ENCODE results near the gene TMEM141.

Gene TMEM141

GRCh38 chr9:136790640-136791515 lies at the start of gene TMEM141:
Gene TMEM141 (plus strand): TSS chr9:136791344. CDS start chr9:136791371, 27 bp downstream.
- Histone ChIP-seq H3K4me1 (ENCODE audit: control insufficient read depth, insufficient read depth, low read length) (peaks cover 46% of the 10 kb centered on the region), H3K36me3 (ENCODE audit: control insufficient read depth, insufficient read depth, low read length) (no peaks in the 10 kb centered on the region), H3K9ac (ENCODE audit: low read length) (peak within 1 kb of the TSS; percentile 93), H3K27me3 (ENCODE audit: control insufficient read depth, insufficient read depth, low read length) (peaks cover under 1% of the 10 kb centered on the region), H3K4me3 (ENCODE audit: low read length) (peak within 1 kb of the TSS; percentile 82), H3K9me3 (ENCODE audit: control insufficient read depth, low read length) (no peaks in the 10 kb centered on the region)

GRCh38 chr9:136741883-136742571 lies 49.1 kb upstream of the TMEM141 start:
- Histone ChIP-seq H3K27me3 (ENCODE audit: control insufficient read depth, insufficient read depth, low read length) (peaks cover 40% of the 10 kb centered on the region), H3K4me1 (ENCODE audit: control insufficient read depth, insufficient read depth, low read length) (peaks cover 12% of the 10 kb centered on the region), H3K36me3 (ENCODE audit: control insufficient read depth, insufficient read depth, low read length) (no peaks in the 10 kb centered on the region), H3K9me3 (ENCODE audit: control insufficient read depth, low read length) (no peaks in the 10 kb centered on the region), H3K9ac (ENCODE audit: low read length) (no peak overlapping the region), H3K4me3 (ENCODE audit: low read length) (no peak overlapping the region)

GRCh38 chr9:136742591-136743391 lies 48.4 kb upstream of the TMEM141 start, which contains the start of gene LCN10:
Gene LCN10 (minus strand): TSS chr9:136742940. CDS start chr9:136742903, 37 bp downstream.
- Histone ChIP-seq H3K27me3 (ENCODE audit: control insufficient read depth, insufficient read depth, low read length) (peaks cover 40% of the 10 kb centered on the region), H3K4me1 (ENCODE audit: control insufficient read depth, insufficient read depth, low read length) (peaks cover 12% of the 10 kb centered on the region), H3K9ac (ENCODE audit: low read length) (no peak within 1 kb of the TSS), H3K4me3 (ENCODE audit: low read length) (no peak within 1 kb of the TSS), H3K9me3 (ENCODE audit: control insufficient read depth, low read length) (no peaks in the 10 kb centered on the region), H3K36me3 (ENCODE audit: control insufficient read depth, insufficient read depth, low read length) (no peaks in the 10 kb centered on the region)

GRCh38 chr9:136743639-136744211 lies 47.4 kb upstream of the TMEM141 start:
- H3K9ac ChIP-seq (ENCODE audit: low read length) = no peak overlapping the region
- no peaks in the 10 kb centered on the region for H3K9me3 ChIP-seq (ENCODE audit: control insufficient read depth, low read length)
- peaks cover 40% of the 10 kb centered on the region for H3K27me3 ChIP-seq (ENCODE audit: control insufficient read depth, insufficient read depth, low read length)
- H3K4me3 ChIP-seq (ENCODE audit: low read length) = no peak overlapping the region
- H3K4me1 ChIP-seq (ENCODE audit: control insufficient read depth, insufficient read depth, low read length) = peaks cover 12% of the 10 kb centered on the region
- H3K36me3 ChIP-seq (ENCODE audit: control insufficient read depth, insufficient read depth, low read length) = no peaks in the 10 kb centered on the region

- Histone ChIP-seq H3K36me3 (ENCODE audit: control insufficient read depth, insufficient read depth, low read length) (no peaks in the 10 kb centered on the region), H3K4me1 (ENCODE audit: control insufficient read depth, insufficient read depth, low read length) (peaks cover 12% of the 10 kb centered on the region), H3K9me3 (ENCODE audit: control insufficient read depth, low read length) (no peaks in the 10 kb centered on the region), H3K4me3 (ENCODE audit: low read length) (no peak overlapping the region), H3K27me3 (ENCODE audit: control insufficient read depth, insufficient read depth, low read length) (peaks cover 40% of the 10 kb centered on the region), H3K9ac (ENCODE audit: low read length) (no peak overlapping the region)
These were observed 46.4 kb upstream of the TMEM141 start for GRCh38 chr9:136744773-136745172.

GRCh38 chr9:136745389-136746154 lies 45.6 kb upstream of the TMEM141 start:
- Histone ChIP-seq H3K4me1 (ENCODE audit: control insufficient read depth, insufficient read depth, low read length) (peaks cover 12% of the 10 kb centered on the region), H3K27me3 (ENCODE audit: control insufficient read depth, insufficient read depth, low read length) (peaks cover 32% of the 10 kb centered on the region), H3K9ac (ENCODE audit: low read length) (no peak overlapping the region), H3K36me3 (ENCODE audit: control insufficient read depth, insufficient read depth, low read length) (no peaks in the 10 kb centered on the region), H3K4me3 (ENCODE audit: low read length) (no peak overlapping the region), H3K9me3 (ENCODE audit: control insufficient read depth, low read length) (no peaks in the 10 kb centered on the region)

DNA sequence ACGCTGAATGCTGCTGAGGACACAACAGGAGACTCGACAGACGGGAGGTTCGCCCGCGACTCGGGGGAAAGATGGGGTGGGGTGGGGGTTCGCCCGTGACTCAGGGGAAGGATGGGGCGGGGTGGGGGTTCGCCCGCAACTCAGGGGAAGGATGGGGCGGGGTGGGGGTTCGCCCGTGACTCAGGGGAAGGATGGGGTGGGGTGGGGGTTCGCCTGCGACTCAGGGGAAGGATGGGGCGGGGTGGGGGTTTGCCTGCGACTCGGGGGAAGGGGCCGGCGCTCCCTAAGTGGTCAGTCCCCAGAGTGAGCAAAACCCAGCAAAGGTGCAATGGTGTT lies 45.0 kb upstream of the TMEM141 start:
- peaks cover 27% of the 10 kb centered on the region for H3K27me3 ChIP-seq (ENCODE audit: control insufficient read depth, insufficient read depth, low read length)
- H3K4me1 ChIP-seq (ENCODE audit: control insufficient read depth, insufficient read depth, low read length) = peaks cover 12% of the 10 kb centered on the region
- no peaks in the 10 kb centered on the region for H3K36me3 ChIP-seq (ENCODE audit: control insufficient read depth, insufficient read depth, low read length)
- no peak overlapping the region for H3K9ac ChIP-seq (ENCODE audit: low read length)
- no peaks in the 10 kb centered on the region for H3K9me3 ChIP-seq (ENCODE audit: control insufficient read depth, low read length)
- H3K4me3 ChIP-seq (ENCODE audit: low read length) = no peak overlapping the region

DNA sequence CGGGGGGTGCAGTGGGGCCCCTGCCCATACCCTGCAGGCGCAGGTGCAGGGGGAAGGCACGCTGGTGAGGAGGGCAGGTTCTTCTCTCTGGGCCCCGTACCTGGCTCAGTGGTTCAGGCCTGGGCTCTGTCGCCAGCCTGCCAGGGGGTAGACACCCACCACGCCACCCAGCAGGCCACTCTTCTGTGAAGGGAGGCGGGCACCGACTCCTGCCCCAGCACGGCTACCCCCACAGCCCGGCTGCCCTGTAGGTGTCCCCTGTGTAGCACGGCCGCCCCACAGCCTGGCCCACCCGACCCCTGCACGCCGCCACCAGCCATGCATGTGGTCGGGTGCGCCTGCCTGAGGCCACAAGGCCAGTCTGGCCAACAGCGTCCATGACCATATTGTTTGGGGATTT lies 44.5 kb upstream of the TMEM141 start:
- Histone ChIP-seq H3K36me3 (ENCODE audit: control insufficient read depth, insufficient read depth, low read length) (no peaks in the 10 kb centered on the region), H3K27me3 (ENCODE audit: control insufficient read depth, insufficient read depth, low read length) (peaks cover 22% of the 10 kb centered on the region), H3K9me3 (ENCODE audit: control insufficient read depth, low read length) (no peaks in the 10 kb centered on the region), H3K4me3 (ENCODE audit: low read length) (no peak overlapping the region), H3K4me1 (ENCODE audit: control insufficient read depth, insufficient read depth, low read length) (peaks cover 7% of the 10 kb centered on the region), H3K9ac (ENCODE audit: low read length) (no peak overlapping the region)

DNA sequence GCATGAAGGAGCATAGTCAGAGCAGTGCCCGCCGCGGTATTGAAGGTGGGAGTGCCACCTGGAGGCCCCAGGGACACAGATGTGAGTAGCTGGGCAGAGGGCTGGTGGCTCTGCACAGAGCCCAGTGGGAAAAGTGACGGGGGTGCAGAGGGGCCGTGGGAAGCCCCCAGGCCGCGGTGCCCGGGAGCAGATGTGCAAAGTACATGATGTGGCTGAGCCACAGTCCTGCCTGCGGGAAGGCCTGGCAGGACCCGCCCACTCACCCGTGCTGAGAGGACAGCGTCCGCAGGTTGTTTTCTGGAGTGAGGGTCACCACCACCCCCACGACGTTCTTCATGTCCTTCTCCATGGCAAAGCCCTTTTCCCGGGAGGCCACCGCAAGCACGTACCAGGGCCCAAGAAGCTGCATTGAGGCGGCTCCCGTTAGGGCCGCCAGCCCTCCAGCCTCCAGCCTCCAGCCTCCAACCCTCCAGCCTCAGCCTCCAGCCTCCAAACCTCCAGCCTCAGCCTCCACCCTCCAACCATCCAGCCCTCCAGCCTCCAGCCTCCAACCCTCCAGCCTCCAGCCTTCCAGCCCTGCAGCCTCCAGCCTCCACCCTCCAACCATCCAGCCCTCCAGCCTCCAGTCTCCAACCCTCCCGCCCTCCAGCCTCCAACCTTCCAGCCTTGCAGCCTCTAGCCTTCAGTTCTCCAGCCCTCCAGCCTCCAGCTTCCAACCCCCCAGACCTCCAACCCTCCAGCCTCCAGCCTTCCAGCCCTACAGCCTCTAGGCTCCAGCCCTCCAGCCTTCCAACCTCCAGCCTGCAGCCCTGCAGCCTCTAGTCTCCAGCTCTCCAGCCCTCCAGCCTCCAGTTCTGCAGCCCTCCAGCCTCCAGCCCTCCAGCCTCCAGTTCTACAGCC lies 43.7 kb upstream of the TMEM141 start:
- no peaks in the 10 kb centered on the region for H3K9me3 ChIP-seq (ENCODE audit: control insufficient read depth, low read length)
- no peak overlapping the region for H3K9ac ChIP-seq (ENCODE audit: low read length)
- no peaks in the 10 kb centered on the region for H3K36me3 ChIP-seq (ENCODE audit: control insufficient read depth, insufficient read depth, low read length)
- H3K27me3 ChIP-seq (ENCODE audit: control insufficient read depth, insufficient read depth, low read length) = peaks cover 14% of the 10 kb centered on the region
- peaks cover 5% of the 10 kb centered on the region for H3K4me1 ChIP-seq (ENCODE audit: control insufficient read depth, insufficient read depth, low read length)
- no peak overlapping the region for H3K4me3 ChIP-seq (ENCODE audit: low read length)

DNA sequence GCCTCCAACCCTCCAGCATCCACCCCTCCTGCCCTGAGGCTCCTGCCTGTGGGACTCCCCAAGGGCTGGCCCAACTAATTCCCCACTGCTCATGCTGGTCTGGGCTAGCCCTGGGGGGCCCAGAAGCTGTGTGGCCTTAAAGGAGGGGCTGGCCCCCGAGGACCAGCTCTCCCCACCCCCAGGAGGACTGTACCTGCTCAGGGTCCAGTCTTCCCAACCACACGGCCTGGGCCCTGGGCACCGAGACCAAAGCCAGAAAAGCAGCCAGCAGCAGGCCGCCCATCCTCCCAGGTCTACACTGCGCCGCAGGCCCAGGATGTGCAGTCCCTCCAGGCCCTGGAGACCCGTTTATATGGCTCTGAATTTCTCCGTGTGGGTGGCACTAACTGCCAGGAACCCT lies 42.9 kb upstream of the TMEM141 start, which contains the start of gene LCN6:
TSS of gene LCN6 (minus strand) at position 325 of the 400 bp plus-strand sequence. CDS start at position 283, 42 bp downstream.
- no peak within 1 kb of the TSS for H3K9ac ChIP-seq (ENCODE audit: low read length)

More for the DNA sequence above, 42.9 kb upstream of the TMEM141 start, which contains the start of gene LCN6:
- Histone ChIP-seq H3K4me3 (ENCODE audit: low read length) (no peak within 1 kb of the TSS), H3K4me1 (ENCODE audit: control insufficient read depth, insufficient read depth, low read length) (no peaks in the 10 kb centered on the region), H3K27me3 (ENCODE audit: control insufficient read depth, insufficient read depth, low read length) (peaks cover 6% of the 10 kb centered on the region), H3K36me3 (ENCODE audit: control insufficient read depth, insufficient read depth, low read length) (no peaks in the 10 kb centered on the region), H3K9me3 (ENCODE audit: control insufficient read depth, low read length) (no peaks in the 10 kb centered on the region)

All from mucosa of stomach (tissue), 1 donor.